Measurements from ENCODE around the gene RNF44.

DNA sequence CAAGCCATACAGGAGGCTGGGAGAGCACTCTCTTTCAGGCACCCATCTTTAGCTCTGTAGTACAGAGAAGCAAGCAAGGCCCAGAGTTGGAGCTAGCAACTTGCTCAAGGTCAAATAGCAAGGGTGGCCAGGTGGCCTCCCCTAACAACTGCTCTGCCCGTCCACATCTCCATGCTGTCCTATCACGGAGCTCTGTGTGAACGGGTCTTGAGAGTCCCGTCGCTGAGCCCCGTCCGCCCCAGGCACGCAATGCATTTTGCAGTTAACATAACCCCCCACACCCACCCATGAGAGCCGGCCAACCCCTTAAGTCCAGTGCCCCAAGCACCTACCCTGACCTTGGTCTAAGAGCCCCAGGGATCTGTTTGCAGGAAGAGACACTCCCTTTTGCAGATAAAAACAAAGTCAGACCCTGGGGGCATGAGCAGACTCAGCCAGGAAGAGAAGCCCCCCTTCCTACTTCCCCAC lies 1.5 kb downstream of the RNF44 start:
- TF ChIP-seq, protein P1, sequence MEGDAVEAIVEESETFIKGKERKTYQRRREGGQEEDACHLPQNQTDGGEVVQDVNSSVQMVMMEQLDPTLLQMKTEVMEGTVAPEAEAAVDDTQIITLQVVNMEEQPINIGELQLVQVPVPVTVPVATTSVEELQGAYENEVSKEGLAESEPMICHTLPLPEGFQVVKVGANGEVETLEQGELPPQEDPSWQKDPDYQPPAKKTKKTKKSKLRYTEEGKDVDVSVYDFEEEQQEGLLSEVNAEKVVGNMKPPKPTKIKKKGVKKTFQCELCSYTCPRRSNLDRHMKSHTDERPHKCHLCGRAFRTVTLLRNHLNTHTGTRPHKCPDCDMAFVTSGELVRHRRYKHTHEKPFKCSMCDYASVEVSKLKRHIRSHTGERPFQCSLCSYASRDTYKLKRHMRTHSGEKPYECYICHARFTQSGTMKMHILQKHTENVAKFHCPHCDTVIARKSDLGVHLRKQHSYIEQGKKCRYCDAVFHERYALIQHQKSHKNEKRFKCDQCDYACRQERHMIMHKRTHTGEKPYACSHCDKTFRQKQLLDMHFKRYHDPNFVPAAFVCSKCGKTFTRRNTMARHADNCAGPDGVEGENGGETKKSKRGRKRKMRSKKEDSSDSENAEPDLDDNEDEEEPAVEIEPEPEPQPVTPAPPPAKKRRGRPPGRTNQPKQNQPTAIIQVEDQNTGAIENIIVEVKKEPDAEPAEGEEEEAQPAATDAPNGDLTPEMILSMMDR (IDR thresholded peaks at IDR 0.05; ENCODE audit: low read length): no peak
- no peak for TF ChIP-seq EZH2 (optimal IDR thresholded peaks at IDR 0.05; ENCODE audit: low read depth, low read length)

Data from MM.1S (cell line).